SW 1271 (cell line): Measurements from ENCODE around the gene PDE3A.
A peak's percentile ranks its signal among the peaks of the same experiment; 100 is the strongest.
"Not testable (repeated sequence)": the region's sequence is repeated elsewhere in the genome, so short reads cannot be mapped to it uniquely, and the experiment has no call there.

ENCODE experiments used
- DNase-seq, 2 experiments: peaks; one replicate each; lab custom pipeline; 2025; lab: John Stamatoyannopoulos, UW

The PDE3A gene

GRCh38 chr12:20374795-20375194, 6.5 kb downstream of the PDE3A start:
- DNase-seq: no peak

- DNase-seq: no peak
Measured at GRCh38 chr12:20375560-20375959, 7.2 kb downstream of the PDE3A start.

- peak in 1 of 2 experiments; percentile 42 for DNase-seq
Measured at GRCh38 chr12:20376984-20377383, 8.6 kb downstream of the PDE3A start.

GRCh38 chr12:20377750-20378149, 9.4 kb downstream of the PDE3A start:
- DNase-seq: no peak

GRCh38 chr12:20382117-20382516, 13.8 kb downstream of the PDE3A start:
- DNase-seq: no peak

- no peak for DNase-seq
Measured at GRCh38 chr12:20383612-20384011, 15.3 kb downstream of the PDE3A start.

- not testable (repeated sequence) for DNase-seq
Measured at GRCh38 chr12:20384836-20385235, 16.5 kb downstream of the PDE3A start.

- DNase-seq: no peak
Measured at GRCh38 chr12:20390846-20391245, 22.5 kb downstream of the PDE3A start.

- no peak for DNase-seq
Measured at GRCh38 chr12:20392339-20392738, 24.0 kb downstream of the PDE3A start.

GRCh38 chr12:20393707-20394106, 25.4 kb downstream of the PDE3A start:
- DNase-seq: no peak

- no peak for DNase-seq
Measured at GRCh38 chr12:20395791-20396550, 27.6 kb downstream of the PDE3A start.

GRCh38 chr12:20398686-20399085, 30.3 kb downstream of the PDE3A start:
- DNase-seq: no peak

GRCh38 chr12:20400003-20400402, 31.7 kb downstream of the PDE3A start:
- no peak for DNase-seq

GRCh38 chr12:20403230-20403629, 34.9 kb downstream of the PDE3A start:
- no peak for DNase-seq

- no peak for DNase-seq
Measured at GRCh38 chr12:20404576-20405346, 36.4 kb downstream of the PDE3A start.

- DNase-seq: no peak
Measured at GRCh38 chr12:20409607-20410377, 41.5 kb downstream of the PDE3A start.

- no peak for DNase-seq
Measured at GRCh38 chr12:20410734-20411133, 42.4 kb downstream of the PDE3A start.

- no peak for DNase-seq
Measured at GRCh38 chr12:20411345-20411744, 43.0 kb downstream of the PDE3A start.

GRCh38 chr12:20415028-20415427, 46.7 kb downstream of the PDE3A start:
- no peak for DNase-seq

- no peak for DNase-seq
Measured at GRCh38 chr12:20415641-20416040, 47.3 kb downstream of the PDE3A start.

GRCh38 chr12:20420557-20420956, 52.2 kb downstream of the PDE3A start:
- DNase-seq: no peak

- no peak for DNase-seq
Measured at GRCh38 chr12:20421421-20421820, 53.1 kb downstream of the PDE3A start.

GRCh38 chr12:20423557-20423956, 55.2 kb downstream of the PDE3A start:
- no peak for DNase-seq
